Kidney epithelial cell (primary cell): Measurements from ENCODE around the gene ATL2. TPM values are rescaled to one million over a fixed set of nuclear protein-coding genes. Genes with fewer than 3 reads are reported as not detected.
"Not testable (repeated sequence)": the region's sequence is repeated elsewhere in the genome, so short reads cannot be mapped to it uniquely, and the experiment has no call there.

Experiments used
- DNase-seq: peaks from one replicate; pipeline ENCODE4 v3.0.0-alpha.2; 2010; ENCODE audit warnings: low read depth
- H3K27me3 ChIP-seq: 2 replicates; pipeline ENCODE4 v1.6.0; 2011; ENCODE audit warnings: low read length; ENCODE audit not compliant: control insufficient read depth, insufficient read depth
- H3K36me3 ChIP-seq: 2 replicates; pipeline ENCODE4 v1.5.1; 2011; ENCODE audit warnings: low read length; ENCODE audit not compliant: control insufficient read depth, insufficient read depth
- H3K4me3 ChIP-seq: 2 replicates; pipeline ENCODE4 v1.5.1; 2011; ENCODE audit warnings: low read depth, mild to moderate bottlenecking, control low read depth, low read length
- CTCF ChIP-seq: IDR thresholded peaks from 2 replicates; pipeline ENCODE4 v1.5.1; 2011; ENCODE audit warnings: mild to moderate bottlenecking, moderate library complexity, low read length, control low read depth, inconsistent platforms; ENCODE audit not compliant: insufficient read depth, poor library complexity, severe bottlenecking
- total RNA-seq: library from RNA; depleted of rRNA; stranded (reverse); fragments of >200 nt; gene quantifications from 2 replicates; pipeline ENCODE4 v1.2.3, GENCODE V29; 2015

Gene ATL2
- total RNA-seq, 1 donor from 2014 or later = 65.8 TPM

- Histone ChIP-seq H3K36me3 (no peaks in the 10 kb centered on the region), H3K4me3 (no peak overlapping the region), H3K27me3 (no peaks in the 10 kb centered on the region)
- TF ChIP-seq CTCF = no peak
- no peak for DNase-seq
Measured at GRCh38 chr2:38417745-38418689, 40.9 kb upstream of the ATL2 start.

DNA sequence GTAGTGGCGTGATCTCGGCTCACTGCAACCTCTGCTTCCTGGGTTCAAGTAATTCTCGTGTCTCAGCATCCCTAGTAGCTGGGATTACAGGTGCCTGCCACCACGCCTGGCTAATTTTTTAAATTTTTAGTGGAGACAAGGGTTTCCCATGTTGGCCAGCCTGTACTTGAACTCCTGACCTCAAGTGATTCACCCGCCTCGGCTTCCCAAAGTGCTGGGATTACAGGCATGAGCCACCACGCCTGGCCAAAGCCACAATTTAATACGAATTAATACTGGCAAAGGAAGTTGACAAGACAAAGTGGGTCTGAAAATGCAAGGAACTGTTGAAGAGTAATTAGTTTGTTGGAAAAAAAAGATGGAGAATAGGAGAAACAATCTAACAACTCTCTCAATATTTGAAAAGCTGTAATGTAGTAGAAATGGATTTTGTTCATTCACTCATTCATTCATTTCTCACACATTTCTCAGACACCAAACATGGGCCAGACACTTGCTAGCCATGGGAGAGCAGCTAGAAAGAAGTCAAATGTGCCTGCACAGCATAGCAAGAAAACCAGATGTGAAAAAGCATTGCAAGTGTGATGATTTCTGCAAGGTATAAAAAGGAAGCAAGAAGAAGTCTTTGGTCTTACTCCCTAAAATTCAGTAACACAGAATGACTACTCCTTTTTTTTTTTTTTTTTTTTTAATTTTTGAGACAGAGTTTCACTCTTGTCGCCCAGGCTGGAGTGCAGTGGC lies 39.4 kb upstream of the ATL2 start:
- no peak overlapping the region for H3K4me3 ChIP-seq
- no peak for TF ChIP-seq CTCF
- H3K27me3 ChIP-seq = no peaks in the 10 kb centered on the region
- no peak for DNase-seq
- H3K36me3 ChIP-seq = no peaks in the 10 kb centered on the region

GRCh38 chr2:38415728-38416291 lies 38.7 kb upstream of the ATL2 start:
- Histone ChIP-seq H3K4me3 (no peak overlapping the region), H3K27me3 (no peaks in the 10 kb centered on the region), H3K36me3 (no peaks in the 10 kb centered on the region)
- no peak for DNase-seq
- no peak for TF ChIP-seq CTCF

- H3K27me3 ChIP-seq = no peaks in the 10 kb centered on the region
- DNase-seq = no peak
- H3K4me3 ChIP-seq = no peak overlapping the region
- TF ChIP-seq CTCF = no peak
- no peaks in the 10 kb centered on the region for H3K36me3 ChIP-seq
Measured at GRCh38 chr2:38415023-38415422, 38.0 kb upstream of the ATL2 start.

GRCh38 chr2:38412235-38412871 lies 35.3 kb upstream of the ATL2 start:
- H3K36me3 ChIP-seq, H3K4me3 ChIP-seq: not testable (repeated sequence)

More at GRCh38 chr2:38412235-38412871, 35.3 kb upstream of the ATL2 start:
- H3K27me3 ChIP-seq, DNase-seq: not testable (repeated sequence)
